Lung (tissue), 12 donors: Measurements from ENCODE around the gene C1S. TPM values are rescaled to one million over a fixed set of nuclear protein-coding genes. Genes with fewer than 3 reads are reported as not detected.

Experiments
- ATAC-seq: fragments of 200-7000 bp; cut with Tn5 transposase; one replicate; pipeline ENCODE4 v1.9.1; 2020; ENCODE audit warnings: moderate number of reproducible peaks; ENCODE audit not compliant: insufficient read depth, low FRiP score
- DNase-seq, 3 donors: peaks; one replicate each; pipeline ENCODE4 v3.0.0-alpha.2; 2013 to 2017
- H3K27ac ChIP-seq, 2 donors: one replicate each; pipeline ENCODE4 v1.5.1; 2013; ENCODE audit warnings: mild to moderate bottlenecking in 2 of 2, moderate library complexity in 2 of 2, control low read depth in 1 of 2, inconsistent platforms in 1 of 2, low read depth in 1 of 2, low read length in 1 of 2
- H3K27me3 ChIP-seq, 3 donors: one replicate each; pipeline ENCODE4 v1.5.1; 2013; ENCODE audit warnings: low read length in 2 of 3; ENCODE audit not compliant: control insufficient read depth in 3 of 3, insufficient read depth in 3 of 3
- H3K36me3 ChIP-seq, 4 donors: one replicate each; pipeline ENCODE4 v1.5.1; 2013; ENCODE audit warnings: low read length in 4 of 4, mild to moderate bottlenecking in 1 of 4, moderate library complexity in 1 of 4; ENCODE audit not compliant: control insufficient read depth in 4 of 4, insufficient read depth in 4 of 4
- H3K4me1 ChIP-seq, 5 donors: one replicate each; pipeline ENCODE4 v1.5.1; 2013; ENCODE audit warnings: low read length in 5 of 5, mild to moderate bottlenecking in 2 of 5, moderate library complexity in 1 of 5; ENCODE audit not compliant: control insufficient read depth in 5 of 5, insufficient read depth in 5 of 5
- H3K4me3 ChIP-seq: one replicate; pipeline ENCODE4 v1.5.1; 2013; ENCODE audit warnings: mild to moderate bottlenecking, control low read depth, moderate library complexity
- H3K9ac ChIP-seq, 2 donors: one replicate each; pipeline ENCODE4 v1.5.1; 2013; ENCODE audit warnings: low read length in 2 of 2, control low read depth in 1 of 2; ENCODE audit not compliant: insufficient read depth in 1 of 2
- H3K9me3 ChIP-seq, 4 donors: one replicate each; pipeline ENCODE4 v1.5.1; 2013; ENCODE audit warnings: low read length in 3 of 4, mild to moderate bottlenecking in 1 of 4, moderate library complexity in 1 of 4; ENCODE audit not compliant: control insufficient read depth in 4 of 4, insufficient read depth in 3 of 4
- CTCF ChIP-seq: IDR thresholded peaks from 2 replicates; pipeline ENCODE4 v1.5.1; 2012; ENCODE audit warnings: mild to moderate bottlenecking; ENCODE audit errors: control extremely low read depth, extremely low read depth
- WGBS, 2 donors: extraction: QIAGEN DNeasy Blood & Tissue Kit; methylation state at CpG; one replicate each; pipeline ENCODE4 v1.1.7; 2013; 5-methylcytosine and 5-hydroxymethylcytosine counted together
- polyA plus RNA-seq, 2 donors: library from polyadenylated mRNA; stranded (reverse); fragments of 200-250 nt; gene quantifications; one replicate each; pipeline ENCODE4 v1.2.1, GENCODE V29; 2013
- total RNA-seq, 2 donors: library from RNA; depleted of rRNA in 1 of 2; stranded (reverse); fragments of >200 nt in 1 of 2; gene quantifications; one replicate each; pipeline ENCODE4 v1.2.1, GENCODE V29; 2014 to 2021
- donor health status: control.
- donor health status: control.
- donor health status: Bipolar disorder and iron deficiency.
- donor health status: healthy.
- donor health status: DM: yes; HTN: yes; CAD: no.

Gene C1S
- total and polyA plus RNA-seq, 4 donors = 148 to 291 (median 253) TPM

- Histone ChIP-seq H3K27me3 (no peaks in the 10 kb centered on the region), H3K4me1 (no peaks in the 10 kb centered on the region), H3K9me3 (no peaks in the 10 kb centered on the region), H3K27ac (no peak overlapping the region), H3K9ac (no peak overlapping the region), H3K36me3 (peaks cover 0 to 21% (median 13%) of the 10 kb centered on the region in 4 donors), H3K4me3 (no peak overlapping the region)
- no peak for TF ChIP-seq CTCF
- 85 to 88% methylated on average over 10 of the region's 10 CpGs for WGBS, 2 donors
- ATAC-seq (no peak), DNase-seq (no peak)
Observed at GRCh38 chr12:7101694-7102131, 41.2 kb downstream of the C1S start.

- no peak for DNase-seq
- TF ChIP-seq CTCF = no peak
- H3K4me1 ChIP-seq = peaks cover 0 to under 1% (median 0%) of the 10 kb centered on the region in 5 donors
- WGBS, 2 donors = 50 to 73% methylated on average over 3 of the region's 3 CpGs
- ATAC-seq = no peak
- no peaks in the 10 kb centered on the region for H3K27me3 ChIP-seq
- H3K27ac ChIP-seq = no peak overlapping the region
- H3K4me3 ChIP-seq = no peak overlapping the region
- no peaks in the 10 kb centered on the region for H3K9me3 ChIP-seq
- H3K36me3 ChIP-seq = peaks cover 0 to 21% (median 13%) of the 10 kb centered on the region in 4 donors
- no peak overlapping the region for H3K9ac ChIP-seq
Observed at GRCh38 chr12:7102582-7102981, 42.1 kb downstream of the C1S start.

- no peak overlapping the region for H3K4me3 ChIP-seq
- H3K4me1 ChIP-seq = peaks cover 0 to 4% (median 0%) of the 10 kb centered on the region in 5 donors
- TF ChIP-seq CTCF = no peak
- no peak overlapping the region for H3K9ac ChIP-seq
- 94 to 96% methylated on average over 14 of the region's 14 CpGs for WGBS, 2 donors
- no peak for DNase-seq
- no peak for ATAC-seq
- no peaks in the 10 kb centered on the region for H3K27me3 ChIP-seq
- H3K27ac ChIP-seq = no peak overlapping the region
- no peaks in the 10 kb centered on the region for H3K9me3 ChIP-seq
- H3K36me3 ChIP-seq = peaks cover 0 to 19% (median 8%) of the 10 kb centered on the region in 4 donors
Observed at GRCh38 chr12:7103837-7104584, 43.5 kb downstream of the C1S start.
